HFFc6 (cell line): Measurements from ENCODE around the gene TMEM38A. TPM values are rescaled to one million over a fixed set of nuclear protein-coding genes. Genes with fewer than 3 reads are reported as not detected.
A peak's percentile ranks its signal among the peaks of the same experiment; 100 is the strongest.

Source experiments
- DNase-seq: peaks from one replicate; pipeline ENCODE4 v3.0.0-alpha.2; 2018
- H3K27ac Mint-ChIP-seq: 2 replicates; pipeline ENCODE4 v1.8.0; 2020; ENCODE audit warnings: mild to moderate bottlenecking, mixed read lengths
- H3K27me3 Mint-ChIP-seq: 2 replicates; pipeline ENCODE4 v1.8.0; 2021; ENCODE audit warnings: mild to moderate bottlenecking, moderate library complexity, mixed read lengths; ENCODE audit not compliant: insufficient read depth
- H3K36me3 Mint-ChIP-seq: 2 replicates; pipeline ENCODE4 v1.8.0; 2021; ENCODE audit warnings: low read depth, mixed read lengths
- H3K4me1 Mint-ChIP-seq: 2 replicates; pipeline ENCODE4 v1.8.0; 2020; ENCODE audit warnings: low read depth, mixed read lengths
- H3K4me3 Mint-ChIP-seq: 2 replicates; pipeline ENCODE4 v1.8.0; 2020; ENCODE audit warnings: mild to moderate bottlenecking, moderate library complexity, mixed read lengths
- H3K9me3 Mint-ChIP-seq: 2 replicates; pipeline ENCODE4 v1.8.0; 2020; ENCODE audit warnings: mild to moderate bottlenecking, mixed read lengths
- CTCF ChIP-seq: fragments of 200-600 bp; sonication (generic); IDR thresholded peaks from 2 replicates; pipeline ENCODE4 v1.5.0; 2021; ENCODE audit warnings: antibody characterized with exemption, mild to moderate bottlenecking
- total RNA-seq, 6 experiments: library from RNA; stranded (reverse); fragmentation: NEBNext Ultra II Directional; extraction: Animal tissue kit (Norgen Biotek cat#: 25700); gene quantifications; 2 replicates in 1 of 6; 3 replicates in 5 of 6; pipeline ENCODE4 v1.2.3, GENCODE V29; 2021

Gene TMEM38A
- total RNA-seq, 6 experiments from 2014 or later: 0.26 to 2.0 (median 1.0) TPM

DNA sequence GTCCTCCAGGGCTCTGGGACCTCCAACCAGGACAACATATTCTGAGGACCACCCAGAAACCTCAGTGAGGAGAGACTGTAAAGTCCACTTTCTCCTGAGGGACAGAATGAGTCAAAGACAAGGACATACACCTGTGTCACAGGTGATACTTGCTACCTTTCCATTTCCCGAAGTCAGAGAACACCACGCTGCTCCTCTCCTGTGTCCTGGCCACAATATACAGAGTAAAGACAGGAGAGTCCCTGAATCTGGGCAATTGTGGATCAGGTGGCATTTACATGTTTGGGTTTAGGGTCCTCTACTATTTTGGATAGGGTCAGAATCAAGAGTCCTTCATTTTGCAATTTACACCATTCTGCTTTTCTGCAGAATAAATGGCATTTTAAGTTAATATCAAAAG, 37.9 kb upstream of the TMEM38A start:
- H3K9me3 Mint-ChIP-seq: no peaks in the 10 kb centered on the region
- H3K27me3 Mint-ChIP-seq: no peaks in the 10 kb centered on the region; the same call in 1 of the 2 replicates
- H3K36me3 Mint-ChIP-seq: peaks cover 21% of the 10 kb centered on the region
- no peak for TF ChIP-seq CTCF
- no peak overlapping the region for H3K27ac Mint-ChIP-seq
- no peak overlapping the region for H3K4me3 Mint-ChIP-seq
- H3K4me1 Mint-ChIP-seq: peaks cover 41% of the 10 kb centered on the region
- no peak for DNase-seq

DNA sequence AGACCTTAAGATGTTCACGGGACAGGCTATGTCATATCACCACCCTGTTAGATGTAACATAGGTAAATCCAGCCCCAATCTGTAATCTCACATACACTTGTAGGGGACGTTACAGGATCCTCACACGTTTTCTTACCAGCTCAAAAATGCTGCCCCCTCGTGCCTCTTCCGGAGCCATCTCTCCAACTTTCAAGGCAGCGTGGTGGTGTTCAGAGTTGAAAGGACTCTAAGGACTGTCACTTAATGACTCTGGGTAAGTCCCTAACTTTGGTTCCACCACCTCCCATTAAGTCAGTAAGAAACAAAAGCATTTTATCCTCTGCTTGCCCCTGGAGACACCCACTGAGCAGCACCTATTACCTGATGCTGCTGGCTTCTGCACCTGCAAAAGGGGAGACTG, 37.4 kb upstream of the TMEM38A start:
- no peak for DNase-seq
- Mint-ChIP-seq H3K9me3 (no peaks in the 10 kb centered on the region), H3K4me1 (peaks cover 41% of the 10 kb centered on the region), H3K36me3 (peaks cover 21% of the 10 kb centered on the region), H3K27me3 (peaks cover 1% of the 10 kb centered on the region), H3K4me3 (no peak overlapping the region), H3K27ac (no peak overlapping the region; the same call in 1 of the 2 replicates)
- no peak for TF ChIP-seq CTCF

DNA sequence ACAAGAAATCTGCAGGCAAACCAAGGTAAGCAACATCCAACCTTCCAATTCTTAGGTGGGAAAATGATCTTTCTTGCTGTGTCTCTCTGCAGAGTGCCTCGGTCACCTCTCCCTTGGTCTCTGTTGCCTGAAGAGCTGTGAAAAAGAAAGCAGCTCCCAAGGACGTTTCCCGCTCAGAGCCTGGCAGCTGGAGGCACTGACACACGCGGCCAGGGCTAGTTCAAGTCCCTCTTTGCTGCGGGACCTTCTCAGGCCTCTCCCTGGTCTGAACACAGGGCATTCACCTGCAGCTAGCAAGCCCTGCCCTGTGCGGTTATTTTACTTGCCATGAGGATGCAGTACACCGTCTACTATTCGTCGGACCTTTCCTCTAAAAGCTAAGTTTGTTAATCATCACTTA, 36.7 kb upstream of the TMEM38A start:
- peaks cover 21% of the 10 kb centered on the region for H3K36me3 Mint-ChIP-seq
- TF ChIP-seq CTCF: no peak
- DNase-seq: no peak
- no peaks in the 10 kb centered on the region for H3K9me3 Mint-ChIP-seq
- H3K4me1 Mint-ChIP-seq: peaks cover 42% of the 10 kb centered on the region
- no peak overlapping the region for H3K4me3 Mint-ChIP-seq
- no peak overlapping the region for H3K27ac Mint-ChIP-seq
- peaks cover 5% of the 10 kb centered on the region for H3K27me3 Mint-ChIP-seq

DNA sequence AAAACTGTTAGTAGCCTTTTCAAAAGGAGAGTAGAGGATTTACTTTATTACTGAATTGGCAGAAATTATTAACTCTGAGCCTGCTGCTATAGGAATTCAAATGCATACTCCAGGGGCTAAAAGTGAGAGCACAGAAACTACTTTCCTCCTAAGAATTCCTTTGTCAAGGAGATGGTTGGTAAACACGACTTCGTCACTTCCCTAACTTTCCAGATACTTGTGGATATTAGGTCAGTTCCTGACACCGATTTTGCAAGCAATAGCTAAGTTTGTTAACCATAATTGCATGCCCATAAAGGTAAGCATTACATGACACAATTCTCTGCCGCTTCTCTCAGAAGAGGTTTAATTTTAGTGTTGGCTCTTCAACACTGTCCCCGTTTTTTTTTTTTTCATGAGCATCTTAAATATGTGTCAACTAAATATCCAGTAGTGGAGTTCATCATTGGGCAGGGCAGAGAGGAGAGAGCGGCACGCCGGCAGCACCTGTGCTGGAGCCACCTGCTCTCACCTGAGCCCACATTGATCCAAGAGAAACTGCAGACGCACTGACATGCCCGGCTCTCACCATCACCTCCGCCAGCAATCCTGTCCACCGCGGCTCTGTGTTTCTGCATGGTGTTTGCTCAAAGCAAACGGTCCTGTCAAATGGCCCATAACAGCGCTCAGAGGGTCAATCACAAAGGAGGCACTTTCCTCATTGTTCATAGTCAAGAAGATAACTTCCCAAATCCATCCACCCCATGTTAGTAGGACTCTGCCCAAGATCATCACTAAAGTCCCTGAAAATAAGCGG, 35.6 kb upstream of the TMEM38A start:
- H3K36me3 Mint-ChIP-seq: peaks cover 21% of the 10 kb centered on the region
- H3K4me3 Mint-ChIP-seq: no peak overlapping the region; the same call in 1 of the 2 replicates
- no peak for DNase-seq
- TF ChIP-seq CTCF: no peak
- peaks cover 36% of the 10 kb centered on the region for H3K4me1 Mint-ChIP-seq
- no peaks in the 10 kb centered on the region for H3K9me3 Mint-ChIP-seq
- H3K27me3 Mint-ChIP-seq: peaks cover 5% of the 10 kb centered on the region
- peak overlapping the region; percentile 50 for H3K27ac Mint-ChIP-seq

DNA sequence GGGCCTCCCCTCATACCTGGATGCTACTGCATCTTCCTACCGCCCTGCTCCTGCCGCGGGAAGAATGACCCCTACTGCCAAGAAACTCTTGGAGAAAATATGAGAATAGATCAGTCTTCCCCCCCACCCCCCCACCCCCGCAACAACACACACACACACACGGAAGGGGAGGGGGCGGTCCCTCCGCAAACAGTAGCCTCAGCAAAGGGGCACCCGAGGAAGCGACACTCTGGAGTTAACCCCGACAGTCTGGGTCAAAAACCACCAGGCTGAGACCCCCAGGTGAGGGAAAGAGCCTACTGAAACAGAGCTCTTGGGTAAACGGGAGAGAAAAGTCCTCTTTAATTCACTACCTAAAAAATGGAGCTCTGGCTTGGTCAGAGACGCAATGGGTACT, 34.1 kb upstream of the TMEM38A start:
- H3K4me3 Mint-ChIP-seq: peak overlapping the region; percentile 96
- no peaks in the 10 kb centered on the region for H3K9me3 Mint-ChIP-seq
- TF ChIP-seq CTCF: no peak
- H3K27me3 Mint-ChIP-seq: peaks cover 5% of the 10 kb centered on the region
- H3K27ac Mint-ChIP-seq: peak overlapping the region; percentile 93
- H3K4me1 Mint-ChIP-seq: peaks cover 29% of the 10 kb centered on the region
- H3K36me3 Mint-ChIP-seq: peaks cover 24% of the 10 kb centered on the region
- DNase-seq: no peak
